Measurements from ENCODE around the gene CAMTA1. TPM values are rescaled to one million over a fixed set of nuclear protein-coding genes. Genes with fewer than 3 reads are reported as not detected.
A peak's percentile ranks its signal among the peaks of the same experiment; 100 is the strongest.

CAMTA1 gene
- total RNA-seq, 1 experiment from 2014 or later: 82.2 TPM

DNA sequence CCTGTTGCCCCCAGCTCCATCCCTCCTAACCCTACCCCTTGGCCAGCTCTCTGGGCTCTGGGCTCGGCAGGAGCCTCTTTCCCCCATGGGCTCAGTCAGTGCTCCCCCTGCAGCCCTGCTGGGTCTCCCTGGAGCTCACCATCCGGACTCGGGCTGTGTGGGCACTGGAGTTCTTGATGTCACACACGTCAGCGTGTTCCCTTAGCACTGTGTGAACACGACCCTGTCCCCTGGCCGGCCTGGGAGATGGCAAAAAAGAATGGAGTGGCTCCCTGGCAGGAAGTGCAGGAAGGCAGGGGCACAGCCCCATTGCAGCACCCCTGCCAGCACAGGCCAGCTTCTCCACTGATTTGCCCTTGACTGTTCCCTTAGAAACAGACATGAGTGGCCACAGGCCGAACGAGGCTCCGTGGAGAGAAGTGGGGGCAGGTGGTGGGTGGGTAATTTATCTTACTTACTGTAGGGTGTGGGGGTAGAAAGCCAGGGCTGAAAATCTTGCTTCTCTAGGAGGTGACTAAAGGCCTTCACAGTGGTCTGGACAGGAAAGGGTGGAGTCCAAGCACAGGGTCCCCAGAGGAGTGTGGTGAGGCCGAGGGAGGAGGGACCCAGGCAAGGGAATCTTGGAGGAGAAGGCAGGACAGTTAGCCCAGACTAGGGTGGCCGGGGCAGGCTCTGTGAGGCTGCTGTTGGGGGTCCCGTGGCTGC, 604.1 kb downstream of the CAMTA1 start:
- POLR2A ChIA-PET: no interaction called here
- Histone ChIP-seq H3K36me3 (ENCODE audit: control insufficient read depth, insufficient read depth, low read length) (no peaks in the 10 kb centered on the region), H3K27ac (ENCODE audit: low read length) (no peak overlapping the region), H3K4me1 (ENCODE audit: control insufficient read depth, insufficient read depth, low read length) (no peaks in the 10 kb centered on the region), H3K9me3 (ENCODE audit: control insufficient read depth, insufficient read depth, low read depth, low read length) (no peaks in the 10 kb centered on the region), H3K4me3 (ENCODE audit: low read depth in 2 of 2, low read length in 2 of 2) (no peak overlapping the region), H3K27me3 (ENCODE audit: control insufficient read depth, insufficient read depth, low read length) (no peaks in the 10 kb centered on the region)
- CTCF ChIA-PET: interaction anchor here (0.6 kb wide), 1 partner anchor 631 kb away, joined by 4 read pairs; no protein-coding TSS in a partner anchor
- in situ Hi-C loops (cut with HindIII; ENCODE audit: low pct_unique_long_range_greater_than_20kb, low sequenced_read_pairs) (no loop called here), intact Hi-C loops (cut with micrococcal nuclease; ENCODE audit: unreplicated experiment) (no loop called here)
- TF ChIP-seq, protein P1, sequence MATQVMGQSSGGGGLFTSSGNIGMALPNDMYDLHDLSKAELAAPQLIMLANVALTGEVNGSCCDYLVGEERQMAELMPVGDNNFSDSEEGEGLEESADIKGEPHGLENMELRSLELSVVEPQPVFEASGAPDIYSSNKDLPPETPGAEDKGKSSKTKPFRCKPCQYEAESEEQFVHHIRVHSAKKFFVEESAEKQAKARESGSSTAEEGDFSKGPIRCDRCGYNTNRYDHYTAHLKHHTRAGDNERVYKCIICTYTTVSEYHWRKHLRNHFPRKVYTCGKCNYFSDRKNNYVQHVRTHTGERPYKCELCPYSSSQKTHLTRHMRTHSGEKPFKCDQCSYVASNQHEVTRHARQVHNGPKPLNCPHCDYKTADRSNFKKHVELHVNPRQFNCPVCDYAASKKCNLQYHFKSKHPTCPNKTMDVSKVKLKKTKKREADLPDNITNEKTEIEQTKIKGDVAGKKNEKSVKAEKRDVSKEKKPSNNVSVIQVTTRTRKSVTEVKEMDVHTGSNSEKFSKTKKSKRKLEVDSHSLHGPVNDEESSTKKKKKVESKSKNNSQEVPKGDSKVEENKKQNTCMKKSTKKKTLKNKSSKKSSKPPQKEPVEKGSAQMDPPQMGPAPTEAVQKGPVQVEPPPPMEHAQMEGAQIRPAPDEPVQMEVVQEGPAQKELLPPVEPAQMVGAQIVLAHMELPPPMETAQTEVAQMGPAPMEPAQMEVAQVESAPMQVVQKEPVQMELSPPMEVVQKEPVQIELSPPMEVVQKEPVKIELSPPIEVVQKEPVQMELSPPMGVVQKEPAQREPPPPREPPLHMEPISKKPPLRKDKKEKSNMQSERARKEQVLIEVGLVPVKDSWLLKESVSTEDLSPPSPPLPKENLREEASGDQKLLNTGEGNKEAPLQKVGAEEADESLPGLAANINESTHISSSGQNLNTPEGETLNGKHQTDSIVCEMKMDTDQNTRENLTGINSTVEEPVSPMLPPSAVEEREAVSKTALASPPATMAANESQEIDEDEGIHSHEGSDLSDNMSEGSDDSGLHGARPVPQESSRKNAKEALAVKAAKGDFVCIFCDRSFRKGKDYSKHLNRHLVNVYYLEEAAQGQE (IDR thresholded peaks at IDR 0.05; ENCODE audit: insufficient read depth in 1 of 2, low read depth in 2 of 2, low read length in 1 of 2): no peak
- TF ChIP-seq POLR2AphosphoS5 (IDR thresholded peaks at IDR 0.05; ENCODE audit: low read depth, low read length) (no peak), TCF7L2 (IDR thresholded peaks at IDR 0.05; ENCODE audit: low read depth, low read length) (no peak), SIN3A (IDR thresholded peaks at IDR 0.05; ENCODE audit: borderline replicate concordance, insufficient read depth, low read depth, low read length) (no peak)
- TF ChIP-seq, protein P2, sequence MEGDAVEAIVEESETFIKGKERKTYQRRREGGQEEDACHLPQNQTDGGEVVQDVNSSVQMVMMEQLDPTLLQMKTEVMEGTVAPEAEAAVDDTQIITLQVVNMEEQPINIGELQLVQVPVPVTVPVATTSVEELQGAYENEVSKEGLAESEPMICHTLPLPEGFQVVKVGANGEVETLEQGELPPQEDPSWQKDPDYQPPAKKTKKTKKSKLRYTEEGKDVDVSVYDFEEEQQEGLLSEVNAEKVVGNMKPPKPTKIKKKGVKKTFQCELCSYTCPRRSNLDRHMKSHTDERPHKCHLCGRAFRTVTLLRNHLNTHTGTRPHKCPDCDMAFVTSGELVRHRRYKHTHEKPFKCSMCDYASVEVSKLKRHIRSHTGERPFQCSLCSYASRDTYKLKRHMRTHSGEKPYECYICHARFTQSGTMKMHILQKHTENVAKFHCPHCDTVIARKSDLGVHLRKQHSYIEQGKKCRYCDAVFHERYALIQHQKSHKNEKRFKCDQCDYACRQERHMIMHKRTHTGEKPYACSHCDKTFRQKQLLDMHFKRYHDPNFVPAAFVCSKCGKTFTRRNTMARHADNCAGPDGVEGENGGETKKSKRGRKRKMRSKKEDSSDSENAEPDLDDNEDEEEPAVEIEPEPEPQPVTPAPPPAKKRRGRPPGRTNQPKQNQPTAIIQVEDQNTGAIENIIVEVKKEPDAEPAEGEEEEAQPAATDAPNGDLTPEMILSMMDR (IDR thresholded peaks at IDR 0.05): no peak
- no TSS peak for BruUV-seq (replicated peaks)
- ATAC-seq (0 out of 2 replicates have a peak, but pooled peaks have one; percentile 17), DNase-seq (ENCODE audit: low read depth, low spot score) (no peak)

DNA sequence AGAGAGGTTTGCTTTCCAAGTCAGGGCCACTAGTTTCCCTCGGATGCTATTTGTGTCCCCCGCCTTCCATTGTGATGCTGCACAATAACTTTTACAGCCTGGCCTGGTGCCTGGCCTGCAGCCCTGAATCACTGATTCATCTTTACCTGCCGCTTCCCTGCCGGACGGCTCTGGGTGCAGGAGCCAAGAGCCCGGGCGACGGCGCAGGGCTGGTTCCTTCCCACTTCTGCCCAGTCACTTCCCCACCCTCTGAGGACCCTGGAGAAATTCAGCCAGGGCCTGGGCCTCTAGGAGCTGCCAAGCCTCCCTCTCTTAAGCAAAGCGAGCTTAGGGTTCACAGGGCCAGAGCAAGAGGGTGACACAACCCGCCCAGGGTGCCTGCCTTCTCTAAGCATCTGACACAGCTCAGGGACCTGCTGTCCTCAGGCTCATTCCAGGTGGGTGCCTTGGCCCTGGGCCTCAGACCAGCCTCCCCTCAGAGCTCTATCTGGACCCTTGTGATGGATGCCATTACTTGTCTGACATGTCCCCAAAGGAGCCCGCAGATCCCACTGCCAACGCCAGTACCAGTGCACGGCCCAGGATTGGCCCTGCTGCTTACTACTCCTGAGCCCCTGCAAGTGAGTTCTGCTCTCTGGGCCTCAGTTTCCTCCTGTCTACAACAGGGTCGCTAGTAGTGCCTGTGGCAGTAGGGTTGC, 604.8 kb downstream of the CAMTA1 start:
- TF ChIP-seq SIN3A (IDR thresholded peaks at IDR 0.05; ENCODE audit: borderline replicate concordance, insufficient read depth, low read depth, low read length) (no peak), POLR2AphosphoS5 (IDR thresholded peaks at IDR 0.05; ENCODE audit: low read depth, low read length) (no peak), TCF7L2 (IDR thresholded peaks at IDR 0.05; ENCODE audit: low read depth, low read length) (no peak)
- TF ChIP-seq, protein P2 (IDR thresholded peaks at IDR 0.05): no peak
- TF ChIP-seq, protein P1 (IDR thresholded peaks at IDR 0.05; ENCODE audit: insufficient read depth in 1 of 2, low read depth in 2 of 2, low read length in 1 of 2): no peak
- no TSS peak for BruUV-seq (replicated peaks)
- in situ Hi-C loops (cut with HindIII; ENCODE audit: low pct_unique_long_range_greater_than_20kb, low sequenced_read_pairs): no loop called here
- intact Hi-C loops (cut with micrococcal nuclease; ENCODE audit: unreplicated experiment): no loop called here
- H3K27me3 ChIP-seq (ENCODE audit: control insufficient read depth, insufficient read depth, low read length): no peaks in the 10 kb centered on the region
- ATAC-seq (0 out of 2 replicates have a peak, but pooled peaks have one; percentile 54), DNase-seq (ENCODE audit: low read depth, low spot score) (no peak)
- H3K4me3 ChIP-seq (ENCODE audit: low read depth in 2 of 2, low read length in 2 of 2): no peak overlapping the region
- ChIA-PET CTCF (no interaction called here), POLR2A (no interaction called here)
- H3K9me3 ChIP-seq (ENCODE audit: control insufficient read depth, insufficient read depth, low read depth, low read length): no peaks in the 10 kb centered on the region; the same call in 1 of the 2 replicates
- no peaks in the 10 kb centered on the region for H3K36me3 ChIP-seq (ENCODE audit: control insufficient read depth, insufficient read depth, low read length)
- no peak overlapping the region for H3K27ac ChIP-seq (ENCODE audit: low read length)
- no peaks in the 10 kb centered on the region for H3K4me1 ChIP-seq (ENCODE audit: control insufficient read depth, insufficient read depth, low read length)
